Measurements from ENCODE around the gene CCDC28B. TPM values are rescaled to one million over a fixed set of nuclear protein-coding genes. Genes with fewer than 3 reads are reported as not detected.

The CCDC28B gene
- 10 to 100 TPM; 16.4 to 79.0 (median 56.8) TPM for total RNA-seq

GRCh38 chr1:32200226-32201010 lies at the start of gene CCDC28B:
Gene CCDC28B, plus strand, starts transcription at chr1:32200595. Its CDS starts 1,341 bp downstream, at chr1:32201936.
- peaks cover 0 to 10% of the 10 kb centered on the region in 2 donors for H3K36me3 ChIP-seq
- H3K4me1 ChIP-seq: peaks cover 49 to 70% of the 10 kb centered on the region in 2 donors
- H3K9me3 ChIP-seq: no peaks in the 10 kb centered on the region
- intact Hi-C loops (cut with DNase I; ENCODE audit: low total_unique reads) (loop anchor here (2.0 to 10.0 kb wide), 3 partner anchors 22 to 266 kb away; partner anchors contain the start of genes PTP4A2, TMEM39B and TXLNA), in situ Hi-C loops (cut with MboI; ENCODE audit: low sequenced_read_pairs in 4 of 4) (no loop called here)
- H3K4me3 ChIP-seq: peak within 1 kb of the TSS; percentile 65 to 84 (median 72)
- peak within 1 kb of the TSS; percentile 86 to 99 (median 94) for H3K27ac ChIP-seq
- peak; percentile 70 to 93 for TF ChIP-seq POLR2A (IDR thresholded peaks at IDR 0.05)
- TF ChIP-seq CTCF (IDR thresholded peaks at IDR 0.05 in 4 of 5, conservative IDR thresholded peaks at IDR 0.05 in 1 of 5): no peak
- peak; percentile 58 to 62 for ATAC-seq
- DNase-seq: peak; percentile 61 to 70
- no peaks in the 10 kb centered on the region for H3K27me3 ChIP-seq

DNA sequence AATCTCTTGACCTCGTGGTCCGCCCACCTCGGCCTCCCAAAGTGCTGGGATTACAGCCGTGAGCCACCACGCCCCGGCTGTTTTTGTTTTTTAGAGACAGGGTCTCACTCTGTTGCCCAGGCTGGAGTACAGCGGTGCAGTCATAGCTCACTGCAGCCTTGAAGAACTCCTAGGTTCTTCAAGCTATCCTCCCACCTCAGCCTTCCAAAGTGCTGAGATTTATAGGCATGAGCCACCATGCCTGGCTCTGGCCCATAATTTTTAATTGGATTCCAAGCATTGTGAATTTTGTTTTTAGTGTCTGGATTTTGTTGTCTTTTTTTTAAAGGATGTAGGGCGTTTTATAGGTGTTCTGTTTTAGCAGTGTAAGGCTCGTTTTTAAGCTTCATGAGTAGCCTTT lies 49.5 kb upstream of the CCDC28B start:
- Histone ChIP-seq H3K4me3 (no peak overlapping the region), H3K27me3 (no peaks in the 10 kb centered on the region), H3K36me3 (peaks cover 0 to 7% of the 10 kb centered on the region in 2 donors), H3K9me3 (peaks cover 0 to 5% (median 0%) of the 10 kb centered on the region in 3 donors), H3K4me1 (peaks cover 18 to 22% of the 10 kb centered on the region in 2 donors), H3K27ac (no peak overlapping the region)
- in situ Hi-C loops (cut with MboI; ENCODE audit: low sequenced_read_pairs in 4 of 4) (no loop called here), intact Hi-C loops (cut with DNase I; ENCODE audit: low total_unique reads) (no loop called here)
- DNase-seq: no peak
- TF ChIP-seq POLR2A (IDR thresholded peaks at IDR 0.05) (no peak), CTCF (IDR thresholded peaks at IDR 0.05 in 4 of 5, conservative IDR thresholded peaks at IDR 0.05 in 1 of 5) (no peak)
- no peak for ATAC-seq

DNA sequence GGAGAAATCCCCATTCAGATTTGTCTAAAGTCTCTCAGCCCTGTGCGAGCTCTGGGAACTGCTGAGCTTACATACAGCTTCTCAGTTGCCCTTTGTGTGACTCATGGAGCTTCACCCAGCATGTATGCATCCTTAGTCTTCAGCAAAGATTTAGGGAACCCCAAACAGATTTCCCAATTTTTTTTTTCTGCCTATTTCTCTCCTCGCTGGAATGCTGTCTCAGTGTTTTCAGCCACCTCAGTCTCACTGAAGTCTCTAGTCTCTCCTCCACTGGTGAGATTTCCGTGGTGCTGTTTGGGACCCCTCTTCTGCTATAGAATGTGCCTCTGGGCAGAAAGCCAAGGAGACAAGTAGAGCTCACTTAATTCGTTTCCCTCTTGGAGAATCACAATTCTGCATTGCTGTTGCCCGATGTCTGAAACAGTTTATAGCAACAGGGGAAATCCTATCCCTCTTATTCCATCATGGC lies 49.0 kb upstream of the CCDC28B start:
- TF ChIP-seq POLR2A (IDR thresholded peaks at IDR 0.05) (no peak), CTCF (IDR thresholded peaks at IDR 0.05 in 4 of 5, conservative IDR thresholded peaks at IDR 0.05 in 1 of 5) (no peak)
- Histone ChIP-seq H3K27ac (peak overlapping the region in 1 of 4 donors; percentile 6), H3K27me3 (no peaks in the 10 kb centered on the region), H3K4me1 (peaks cover 18 to 22% of the 10 kb centered on the region in 2 donors), H3K9me3 (peaks cover 0 to 5% (median 0%) of the 10 kb centered on the region in 3 donors), H3K4me3 (no peak overlapping the region), H3K36me3 (peaks cover 0 to 12% of the 10 kb centered on the region in 2 donors)
- intact Hi-C loops (cut with DNase I; ENCODE audit: low total_unique reads): no loop called here
- DNase-seq (no peak), ATAC-seq (peak in 1 of 2 donors; percentile 51)
- in situ Hi-C loops (cut with MboI; ENCODE audit: low sequenced_read_pairs in 4 of 4): no loop called here

DNA sequence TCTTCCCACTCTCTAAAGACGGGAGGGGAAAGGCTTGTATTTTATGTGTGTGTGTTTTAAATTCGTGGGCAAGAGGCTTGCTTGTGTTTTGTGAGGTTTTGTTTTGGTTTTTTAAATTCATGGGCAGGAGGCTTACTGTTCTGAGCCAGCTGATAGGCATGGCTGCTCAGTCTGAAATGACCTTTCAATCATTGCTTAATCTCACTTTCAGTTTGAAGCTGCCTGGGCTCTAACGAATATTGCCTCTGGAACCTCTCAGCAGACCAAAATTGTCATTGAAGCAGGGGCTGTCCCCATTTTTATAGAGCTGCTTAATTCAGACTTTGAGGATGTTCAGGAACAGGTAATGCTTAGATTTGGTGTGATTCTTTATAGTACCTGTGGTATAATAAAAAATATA lies 41.2 kb upstream of the CCDC28B start:
- H3K4me1 ChIP-seq: no peaks in the 10 kb centered on the region
- H3K9me3 ChIP-seq: no peaks in the 10 kb centered on the region
- TF ChIP-seq CTCF (IDR thresholded peaks at IDR 0.05 in 4 of 5, conservative IDR thresholded peaks at IDR 0.05 in 1 of 5): no peak
- no peak for TF ChIP-seq POLR2A (IDR thresholded peaks at IDR 0.05)
- intact Hi-C loops (cut with DNase I; ENCODE audit: low total_unique reads) (no loop called here), in situ Hi-C loops (cut with MboI; ENCODE audit: low sequenced_read_pairs in 4 of 4) (no loop called here)
- no peak for ATAC-seq
- no peak overlapping the region for H3K27ac ChIP-seq
- H3K4me3 ChIP-seq: no peak overlapping the region
- H3K27me3 ChIP-seq: no peaks in the 10 kb centered on the region
- no peak for DNase-seq
- peaks cover 18 to 82% of the 10 kb centered on the region in 2 donors for H3K36me3 ChIP-seq
